Naive thymus-derived CD4-positive, alpha-beta T cell (primary cell): Measurements from ENCODE around the gene CLEC20A. TPM values are rescaled to one million over a fixed set of nuclear protein-coding genes. Genes with fewer than 3 reads are reported as not detected.

ENCODE experiments used
- ATAC-seq: fragments of 150-1000 bp; cut with Tn5 transposase; 2 replicates; pipeline ENCODE4 v1.10.0; 2021; ENCODE audit warnings: mild to moderate bottlenecking, moderate library complexity
- CTCF ChIA-PET: fragments of 350-600 bp; sonication (Branson Sonifier 250); formaldehyde crosslinking; loops from one replicate; lab custom pipeline; 2021; ENCODE audit warnings: antibody characterized with exemption; lab: Charles Lee
- POLR2A ChIA-PET: fragments of 350-600 bp; sonication (Branson Sonifier 250); formaldehyde crosslinking; loops from one replicate; lab custom pipeline; 2021; ENCODE audit warnings: antibody characterized with exemption, inconsistent platforms; lab: Charles Lee
- DNase-seq, 9 donors: peaks; one replicate each; pipeline versions ENCODE4 v3.0.0 to v3.0.0-alpha.2; 2020 to 2022; ENCODE audit warnings: mixed read lengths in 1 of 9
- H3K27ac ChIP-seq: one replicate; pipeline ENCODE4 v1.7.0; 2013; ENCODE audit warnings: mild to moderate bottlenecking, low read depth, low read length, moderate library complexity
- H3K27me3 ChIP-seq, 2 donors: one replicate each; pipeline ENCODE4 v1.7.0; 2013; ENCODE audit warnings: low read length in 2 of 2, mild to moderate bottlenecking in 2 of 2, moderate library complexity in 2 of 2; ENCODE audit not compliant: control insufficient read depth in 2 of 2, insufficient read depth in 2 of 2
- H3K36me3 ChIP-seq, 3 experiments: 1 replicate in 2 of 3; 2 replicates in 1 of 3; pipeline ENCODE4 v1.7.0; 2013; ENCODE audit warnings: low read length in 3 of 3, mild to moderate bottlenecking in 3 of 3, moderate library complexity in 1 of 3; ENCODE audit not compliant: insufficient read depth in 3 of 3, control insufficient read depth in 2 of 3
- H3K4me1 ChIP-seq, 2 donors: one replicate each; pipeline ENCODE4 v1.7.0; 2013; ENCODE audit warnings: low read length in 2 of 2, mild to moderate bottlenecking in 2 of 2, moderate library complexity in 1 of 2; ENCODE audit not compliant: control insufficient read depth in 2 of 2, insufficient read depth in 2 of 2
- H3K4me3 ChIP-seq: 2 replicates; pipeline ENCODE4 v1.7.0; 2013; ENCODE audit warnings: mild to moderate bottlenecking, low read length
- H3K9me3 ChIP-seq, 3 experiments: 1 replicate in 2 of 3; 2 replicates in 1 of 3; pipeline ENCODE4 v1.7.0; 2013; ENCODE audit warnings: low read length in 3 of 3; ENCODE audit not compliant: control insufficient read depth in 2 of 3
- H3K27ac Mint-ChIP-seq, 9 donors: one replicate each; pipeline ENCODE4 v1.8.0; 2020 to 2022; ENCODE audit warnings: mixed read lengths in 9 of 9, mild to moderate bottlenecking in 8 of 9, moderate library complexity in 5 of 9, inconsistent platforms in 2 of 9
- H3K27me3 Mint-ChIP-seq, 5 donors: one replicate each; pipeline ENCODE4 v1.8.0; 2021 to 2022; ENCODE audit warnings: mixed read lengths in 5 of 5, mild to moderate bottlenecking in 1 of 5
- H3K36me3 Mint-ChIP-seq, 5 donors: one replicate each; pipeline ENCODE4 v1.8.0; 2020 to 2022; ENCODE audit warnings: mixed read lengths in 5 of 5, mild to moderate bottlenecking in 3 of 5, inconsistent platforms in 1 of 5
- H3K4me1 Mint-ChIP-seq, 7 donors: one replicate each; pipeline ENCODE4 v1.8.0; 2020 to 2022; ENCODE audit warnings: mixed read lengths in 7 of 7, mild to moderate bottlenecking in 3 of 7, inconsistent platforms in 1 of 7
- H3K4me3 Mint-ChIP-seq, 10 donors: one replicate each; pipeline ENCODE4 v1.8.0; 2020 to 2022; ENCODE audit warnings: mild to moderate bottlenecking in 10 of 10, mixed read lengths in 10 of 10, moderate library complexity in 6 of 10, inconsistent platforms in 2 of 10
- H3K9me3 Mint-ChIP-seq, 11 donors: one replicate each; pipeline ENCODE4 v1.8.0; 2020 to 2022; ENCODE audit warnings: mixed read lengths in 11 of 11, mild to moderate bottlenecking in 4 of 11, inconsistent platforms in 1 of 11, moderate library complexity in 1 of 11
- intact Hi-C, 2 donors: fragments of 100-400 bp; cut with micrococcal nuclease; formaldehyde crosslinking; loops; one replicate each; pipeline ENCODE4 v1.15.1; 2023
- polyA plus RNA-seq, 2 donors: library from polyadenylated mRNA; unstranded; fragments of 300-500 nt; fragmentation: Illumina TruSeq; gene quantifications; one replicate each; pipeline ENCODE4 v1.2.3, GENCODE V29; 2021
- total RNA-seq, 6 experiments: library from RNA in 5 of 6; stranded (reverse) in 5 of 6; gene quantifications; 1 replicate in 5 of 6; 2 replicates in 1 of 6; pipeline ENCODE4 v1.2.3 and lab custom pipeline; 2021 to 2026

Gene CLEC20A
- total and polyA plus RNA-seq, 7 experiments from 2014 or later = not detected

GRCh38 chr1:178541379-178541778 lies 44.6 kb upstream of the CLEC20A start:
- Histone ChIP-seq H3K4me1 (peaks cover 0 to 5% of the 10 kb centered on the region in 2 donors), H3K27me3 (no peaks in the 10 kb centered on the region), H3K4me3 (peak overlapping the region; percentile 99), H3K27ac (no peak overlapping the region), H3K36me3 (peaks cover 0 to 3% (median 0%) of the 10 kb centered on the region in 3 experiments), H3K9me3 (no peaks in the 10 kb centered on the region)
- Mint-ChIP-seq H3K9me3 (no peaks in the 10 kb centered on the region), H3K4me3 (peak overlapping the region; percentile 89 to 96 (median 92)), H3K27me3 (no peaks in the 10 kb centered on the region), H3K27ac (peak overlapping the region in 6 of 9 donors; percentile 11 to 88 (median 68)), H3K36me3 (no peaks in the 10 kb centered on the region), H3K4me1 (peaks cover 0 to 15% (median 10%) of the 10 kb centered on the region in 7 donors)
- ChIA-PET CTCF (interaction anchor here (1.2 to 2.0 kb wide), 3 partner anchors 10 to 461 kb away, joined by 5 to 11 read pairs (median 5); no protein-coding TSS in a partner anchor), POLR2A (no interaction called here)
- intact Hi-C loops = loop anchor here (10.0 kb wide), 2 partner anchors 543 to 1273 kb away; partner anchors contain the start of gene TOR3A (in 1 of the 2)
- ATAC-seq (no peak), DNase-seq (no peak)

DNA sequence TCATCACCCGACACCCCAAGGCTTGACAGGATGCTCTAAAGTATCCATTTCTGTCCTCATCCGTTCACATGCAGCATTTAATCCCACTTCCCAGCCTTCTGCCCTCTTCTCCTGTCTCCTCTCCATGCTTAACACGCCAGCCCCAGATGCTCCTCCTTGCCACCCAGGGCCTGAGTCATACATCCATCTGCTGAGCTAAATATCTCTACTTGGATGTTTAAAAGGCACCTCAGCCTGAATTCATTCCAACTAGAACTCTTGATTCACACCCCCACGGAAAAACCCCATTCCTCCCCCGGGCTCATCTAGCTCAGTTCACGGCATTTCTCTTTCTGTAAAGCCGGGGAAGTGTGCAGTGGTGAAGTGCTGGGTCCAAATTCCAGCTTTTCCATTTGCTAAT lies 43.9 kb upstream of the CLEC20A start:
- no peaks in the 10 kb centered on the region for H3K9me3 ChIP-seq
- H3K36me3 ChIP-seq = peaks cover 0 to 3% (median 0%) of the 10 kb centered on the region in 3 experiments
- intact Hi-C loops = loop anchor here (10.0 kb wide), 2 partner anchors 544 to 1274 kb away; partner anchors contain the start of gene TOR3A (in 1 of the 2)
- Mint-ChIP-seq H3K27me3 (no peaks in the 10 kb centered on the region), H3K36me3 (no peaks in the 10 kb centered on the region), H3K9me3 (no peaks in the 10 kb centered on the region), H3K4me3 (peak overlapping the region in 8 of 10 donors; percentile 6 to 93 (median 54)), H3K4me1 (peaks cover 0 to 14% (median 10%) of the 10 kb centered on the region in 7 donors), H3K27ac (peak overlapping the region in 2 of 9 donors; percentile 5 to 39)
- no peak overlapping the region for H3K27ac ChIP-seq
- peaks cover 0 to 5% of the 10 kb centered on the region in 2 donors for H3K4me1 ChIP-seq
- ATAC-seq (no peak), DNase-seq (no peak)
- H3K27me3 ChIP-seq = no peaks in the 10 kb centered on the region
- H3K4me3 ChIP-seq = no peak overlapping the region
- POLR2A ChIA-PET = no interaction called here
- CTCF ChIA-PET = interaction anchor here (0.8 to 2.0 kb wide), 3 partner anchors 9 to 462 kb away, joined by 4 to 11 read pairs (median 5); no protein-coding TSS in a partner anchor

- H3K27ac ChIP-seq = no peak overlapping the region
- Mint-ChIP-seq H3K27me3 (no peaks in the 10 kb centered on the region), H3K9me3 (no peaks in the 10 kb centered on the region), H3K4me3 (peak overlapping the region in 6 of 10 donors; percentile 0 to 60 (median 20)), H3K27ac (peak overlapping the region in 1 of 9 donors; percentile 5), H3K36me3 (no peaks in the 10 kb centered on the region), H3K4me1 (peaks cover 0 to 14% (median 9%) of the 10 kb centered on the region in 7 donors)
- DNase-seq (no peak), ATAC-seq (no peak)
- peaks cover 0 to 5% of the 10 kb centered on the region in 2 donors for H3K4me1 ChIP-seq
- H3K27me3 ChIP-seq = no peaks in the 10 kb centered on the region
- intact Hi-C loops = loop anchor here (10.0 kb wide), 2 partner anchors 545 to 1275 kb away; partner anchors contain the start of gene TOR3A (in 1 of the 2)
- no peaks in the 10 kb centered on the region for H3K9me3 ChIP-seq
- ChIA-PET POLR2A (no interaction called here), CTCF (interaction anchor here (0.8 kb wide), 2 partner anchors 243 to 830 kb away, joined by 3 to 4 read pairs; no protein-coding TSS in a partner anchor)
- no peak overlapping the region for H3K4me3 ChIP-seq
- peaks cover 0 to 3% (median 0%) of the 10 kb centered on the region in 3 experiments for H3K36me3 ChIP-seq
Observed at GRCh38 chr1:178540204-178540603, 43.4 kb upstream of the CLEC20A start.

GRCh38 chr1:178539291-178539690 lies 42.5 kb upstream of the CLEC20A start:
- H3K9me3 Mint-ChIP-seq = no peaks in the 10 kb centered on the region
- DNase-seq = no peak
- H3K4me1 Mint-ChIP-seq = peaks cover 0 to 14% (median 7%) of the 10 kb centered on the region in 7 donors
- intact Hi-C loops = no loop called here
- POLR2A ChIA-PET = no interaction called here
- peaks cover 0 to 3% (median 0%) of the 10 kb centered on the region in 3 experiments for H3K36me3 ChIP-seq
- CTCF ChIA-PET = no interaction called here
- no peaks in the 10 kb centered on the region for H3K36me3 Mint-ChIP-seq
- H3K4me3 Mint-ChIP-seq = peak overlapping the region in 1 of 10 donors; percentile 53
- no peaks in the 10 kb centered on the region for H3K27me3 ChIP-seq
- peak overlapping the region in 1 of 9 donors; percentile 76 for H3K27ac Mint-ChIP-seq
- no peak overlapping the region for H3K4me3 ChIP-seq
- H3K9me3 ChIP-seq = no peaks in the 10 kb centered on the region
- no peak for ATAC-seq
- H3K27me3 Mint-ChIP-seq = no peaks in the 10 kb centered on the region
- no peak overlapping the region for H3K27ac ChIP-seq
- peaks cover 0 to 5% of the 10 kb centered on the region in 2 donors for H3K4me1 ChIP-seq

DNA sequence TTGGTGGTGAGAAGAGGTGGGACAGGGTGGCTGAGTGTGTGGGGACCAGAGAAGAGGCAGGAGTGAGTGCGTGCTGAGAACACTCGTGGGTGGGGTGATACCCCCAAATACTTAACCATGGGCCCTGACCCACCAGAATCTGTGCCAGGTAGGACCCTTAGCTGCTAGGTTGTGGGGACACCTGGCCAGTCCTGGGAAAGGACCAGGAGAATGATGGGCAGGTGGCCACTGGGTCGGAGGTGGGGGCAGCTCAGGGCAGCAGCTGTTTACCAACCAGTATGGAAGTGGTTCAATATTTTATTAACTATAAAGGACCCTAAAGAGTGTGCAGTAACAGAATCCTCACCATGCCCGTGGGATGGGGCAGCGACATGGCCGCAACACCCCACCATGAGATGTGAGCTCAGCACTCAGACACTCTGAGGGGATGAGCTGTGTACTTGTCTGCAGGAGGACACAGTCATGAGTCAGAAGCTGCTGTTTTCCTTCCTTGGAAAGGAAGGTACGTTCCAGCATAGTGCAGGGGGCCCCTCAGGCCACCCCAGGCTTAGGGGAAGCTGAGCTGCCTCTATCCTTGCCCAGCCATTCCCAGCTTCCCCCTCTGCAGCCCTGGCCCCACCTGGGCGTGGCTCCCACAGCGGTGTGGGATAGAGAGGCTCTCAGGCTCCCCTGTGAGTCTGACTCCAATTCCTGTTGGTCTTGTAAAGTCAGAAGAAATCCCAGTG lies 41.6 kb upstream of the CLEC20A start:
- Mint-ChIP-seq H3K36me3 (no peaks in the 10 kb centered on the region), H3K4me3 (no peak overlapping the region), H3K9me3 (no peaks in the 10 kb centered on the region), H3K4me1 (peaks cover 0 to 10% (median 5%) of the 10 kb centered on the region in 7 donors), H3K27me3 (no peaks in the 10 kb centered on the region), H3K27ac (peak overlapping the region in 1 of 9 donors; percentile 56)
- intact Hi-C loops = no loop called here
- Histone ChIP-seq H3K9me3 (no peaks in the 10 kb centered on the region), H3K27me3 (no peaks in the 10 kb centered on the region), H3K36me3 (peaks cover 0 to 3% (median 0%) of the 10 kb centered on the region in 3 experiments), H3K4me1 (peaks cover 0 to 5% of the 10 kb centered on the region in 2 donors), H3K27ac (no peak overlapping the region), H3K4me3 (no peak overlapping the region)
- CTCF ChIA-PET = interaction anchor here (0.6 to 1.2 kb wide), 2 partner anchors 465 to 484 kb away, joined by 3 read pairs; no protein-coding TSS in a partner anchor
- POLR2A ChIA-PET = no interaction called here
- DNase-seq (no peak), ATAC-seq (no peak)

DNA sequence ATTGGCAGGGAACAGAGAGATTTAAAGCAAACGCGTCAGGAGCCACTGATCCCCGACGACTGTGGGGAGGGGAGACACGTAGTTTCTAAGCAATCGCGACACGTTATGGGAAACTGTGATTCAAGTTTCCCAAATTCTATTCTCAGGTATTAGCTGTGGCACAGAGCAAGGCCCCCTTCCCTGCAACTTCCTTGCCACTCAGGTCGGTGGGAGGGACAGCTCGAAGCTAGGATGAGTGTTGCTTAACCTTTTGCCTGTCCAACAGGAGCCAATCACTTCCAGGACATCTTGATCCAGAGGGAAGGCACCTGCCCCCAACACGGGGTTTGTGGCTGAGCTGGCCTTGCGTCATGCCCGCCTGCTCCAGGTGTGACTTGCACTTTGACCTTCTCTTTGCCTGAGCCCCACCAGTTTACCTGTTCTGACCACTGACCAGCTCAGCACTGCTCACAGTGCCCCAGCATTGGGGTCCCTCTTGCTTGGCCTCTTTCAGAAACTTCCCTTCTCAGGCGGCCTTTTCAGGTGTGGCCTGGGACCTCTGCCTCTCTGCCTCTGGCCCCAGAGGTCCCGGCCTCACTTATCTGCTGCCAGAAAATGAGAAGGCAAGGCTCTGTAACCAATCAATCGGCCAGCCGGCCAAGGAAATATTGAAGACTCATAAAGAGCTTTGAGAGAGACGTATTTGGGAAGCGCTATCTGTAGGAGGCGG lies 40.8 kb upstream of the CLEC20A start:
- H3K27ac ChIP-seq = no peak overlapping the region
- intact Hi-C loops = no loop called here
- peaks cover 0 to 10% (median 2%) of the 10 kb centered on the region in 7 donors for H3K4me1 Mint-ChIP-seq
- H3K4me3 Mint-ChIP-seq = no peak overlapping the region
- no peak for DNase-seq
- no peaks in the 10 kb centered on the region for H3K9me3 ChIP-seq
- peaks cover 0 to 2% (median 0%) of the 10 kb centered on the region in 5 donors for H3K27me3 Mint-ChIP-seq
- ATAC-seq = no peak
- H3K36me3 ChIP-seq = peaks cover 0 to 3% (median 0%) of the 10 kb centered on the region in 3 experiments
- no peaks in the 10 kb centered on the region for H3K27me3 ChIP-seq
- POLR2A ChIA-PET = no interaction called here
- peak overlapping the region in 1 of 9 donors; percentile 56 for H3K27ac Mint-ChIP-seq
- CTCF ChIA-PET = interaction anchor here (1.2 kb wide), 1 partner anchor 466 kb away, joined by 3 read pairs; no protein-coding TSS in a partner anchor
- peaks cover 0 to under 1% of the 10 kb centered on the region in 2 donors for H3K4me1 ChIP-seq
- no peaks in the 10 kb centered on the region for H3K36me3 Mint-ChIP-seq
- no peak overlapping the region for H3K4me3 ChIP-seq
- no peaks in the 10 kb centered on the region for H3K9me3 Mint-ChIP-seq
